ENCODE measurements around the gene SUV39H1. TPM values are rescaled to one million over a fixed set of nuclear protein-coding genes. Genes with fewer than 3 reads are reported as not detected.
"Not testable (repeated sequence)": the region's sequence is repeated elsewhere in the genome, so short reads cannot be mapped to it uniquely, and the experiment has no call there.

Gene SUV39H1
- polyA plus RNA-seq, 1 of the 3 experiments (the other 2 are of a cell fraction) = 8.5 TPM

- H3K9me3 ChIP-seq; CTCF ChIA-PET; POLR2A ChIA-PET; H4K20me1 ChIP-seq (ENCODE audit: insufficient read depth); H3K27ac ChIP-seq (ENCODE audit: low read depth in 2 of 2, low read length in 1 of 2); H3K36me3 ChIP-seq (replicated peaks in 1 of 2; ENCODE audit: control insufficient read depth in 1 of 2, insufficient read depth in 2 of 2, low read length in 1 of 2); H3K4me1 ChIP-seq (ENCODE audit: control insufficient read depth in 1 of 2, insufficient read depth in 2 of 2, low read depth in 1 of 2, low read length in 1 of 2); H3K9me2 ChIP-seq; H3K4me3 ChIP-seq (ENCODE audit: low read depth in 2 of 2, low read length in 1 of 2); DNase-seq; H3K9ac ChIP-seq; H3K79me2 ChIP-seq (ENCODE audit: insufficient read depth); H2AFZ ChIP-seq (ENCODE audit: low read depth); H3K27me3 ChIP-seq (ENCODE audit: insufficient read depth); H3F3A ChIP-seq (replicated peaks; ENCODE audit: insufficient read depth); H3K4me2 ChIP-seq: not testable (repeated sequence)
- WGBS (ENCODE audit: low lambda C conversion rate) = 75% methylated on average over 12 of the region's 34 CpGs
These were observed 36.8 kb upstream of the SUV39H1 start for GRCh38 chrX:48659686-48660085.

GRCh38 chrX:48663241-48663640 is 33.3 kb upstream of the SUV39H1 start:
- H3K4me1 ChIP-seq (ENCODE audit: control insufficient read depth in 1 of 2, insufficient read depth in 2 of 2, low read depth in 1 of 2, low read length in 1 of 2) = no peaks in the 10 kb centered on the region
- H3K27ac ChIP-seq (ENCODE audit: low read depth in 2 of 2, low read length in 1 of 2) = no peak overlapping the region
- CTCF ChIA-PET = interaction anchor here (0.9 kb wide), 1 partner anchor 15 kb away, joined by 3 read pairs; no protein-coding TSS in a partner anchor
- no peaks in the 10 kb centered on the region for H4K20me1 ChIP-seq (ENCODE audit: insufficient read depth)
- no peaks in the 10 kb centered on the region for H3K79me2 ChIP-seq (ENCODE audit: insufficient read depth)
- POLR2A ChIA-PET = no interaction called here
- H2AFZ ChIP-seq (ENCODE audit: low read depth) = no peak overlapping the region
- no peaks in the 10 kb centered on the region for H3F3A ChIP-seq (replicated peaks; ENCODE audit: insufficient read depth)
- no peak overlapping the region for H3K9ac ChIP-seq
- 33% methylated on average over 1 of the region's 1 CpG for WGBS (ENCODE audit: low lambda C conversion rate)
- H3K4me2 ChIP-seq = no peak overlapping the region
- no peaks in the 10 kb centered on the region for H3K9me3 ChIP-seq
- H3K36me3 ChIP-seq (replicated peaks in 1 of 2; ENCODE audit: control insufficient read depth in 1 of 2, insufficient read depth in 2 of 2, low read length in 1 of 2) = no peaks in the 10 kb centered on the region
- TF ChIP-seq GABPA (IDR thresholded peaks at IDR 0.05; ENCODE audit: low read depth) (no peak), NRF1 (IDR thresholded peaks at IDR 0.05; ENCODE audit: low read depth, low read length) (no peak), TCF12 (IDR thresholded peaks at IDR 0.05) (no peak), TAF1 (IDR thresholded peaks at IDR 0.05; ENCODE audit: borderline replicate concordance, low read depth, low read length) (no peak), USF1 (IDR thresholded peaks at IDR 0.05; ENCODE audit: borderline replicate concordance, low read depth) (no peak), IRF3 (IDR thresholded peaks at IDR 0.05; ENCODE audit: low read depth, low read length) (no peak), ZBTB33 (IDR thresholded peaks at IDR 0.05; ENCODE audit: borderline replicate concordance, low read depth) (no peak), RCOR1 (IDR thresholded peaks at IDR 0.05; ENCODE audit: low read length) (no peak), SIN3A (IDR thresholded peaks at IDR 0.05; ENCODE audit: borderline replicate concordance, low read depth, low read length) (no peak), EP300 (IDR thresholded peaks at IDR 0.05; ENCODE audit: borderline replicate concordance in 1 of 2, low read depth in 1 of 2, low read length in 1 of 2) (no peak), GATA2 (CRISPR knock-in tag; IDR thresholded peaks at IDR 0.05) (no peak), ELF1 (IDR thresholded peaks at IDR 0.05) (no peak), MEF2A (IDR thresholded peaks at IDR 0.05; ENCODE audit: borderline replicate concordance, low read depth) (no peak), REST (IDR thresholded peaks at IDR 0.05; ENCODE audit: low read depth, low read length) (no peak), MXI1 (IDR thresholded peaks at IDR 0.05; ENCODE audit: low read depth, low read length) (no peak)
- H3K4me3 ChIP-seq (ENCODE audit: low read depth in 2 of 2, low read length in 1 of 2) = no peak overlapping the region
- no peaks in the 10 kb centered on the region for H3K9me2 ChIP-seq
- no peaks in the 10 kb centered on the region; the same call in 1 of the 2 replicates for H3K27me3 ChIP-seq (ENCODE audit: insufficient read depth)
- no peak for DNase-seq

Measured in SK-N-SH (cell line).